ENCODE measurements around the gene NCOR1. TPM values are rescaled to one million over a fixed set of nuclear protein-coding genes. Genes with fewer than 3 reads are reported as not detected.

Gene NCOR1
- polyA plus RNA-seq, 1 of the 3 experiments (the other 2 are of a cell fraction), result 42.1 TPM

- WGBS (ENCODE audit: low lambda C conversion rate), result 81% methylated on average over 5 of the region's 5 CpGs
- Histone ChIP-seq H3K27ac (ENCODE audit: low read depth in 2 of 2, low read length in 1 of 2) (no peak overlapping the region), H3K4me3 (ENCODE audit: low read depth in 2 of 2, low read length in 1 of 2) (no peak overlapping the region), H3K9me3 (peaks cover 5% of the 10 kb centered on the region), H3K36me3 (replicated peaks in 1 of 2; ENCODE audit: control insufficient read depth in 1 of 2, insufficient read depth in 2 of 2, low read length in 1 of 2) (peaks cover 14 to 77% of the 10 kb centered on the region in 2 experiments), H2AFZ (ENCODE audit: low read depth) (no peak overlapping the region), H3K9ac (no peak overlapping the region), H3K79me2 (ENCODE audit: insufficient read depth) (peaks cover 100% of the 10 kb centered on the region), H3K4me1 (ENCODE audit: control insufficient read depth in 1 of 2, insufficient read depth in 2 of 2, low read depth in 1 of 2, low read length in 1 of 2) (peaks cover 0 to 10% of the 10 kb centered on the region in 2 experiments; a peak in 1 of 4 replicates), H3K9me2 (no peaks in the 10 kb centered on the region), H3K27me3 (ENCODE audit: insufficient read depth) (no peaks in the 10 kb centered on the region), H3F3A (replicated peaks; ENCODE audit: insufficient read depth) (peaks cover 28% of the 10 kb centered on the region), H3K4me2 (no peak overlapping the region), H4K20me1 (ENCODE audit: insufficient read depth) (peaks cover 21% of the 10 kb centered on the region)
- no peak for TF ChIP-seq MAX (IDR thresholded peaks at IDR 0.05; ENCODE audit: low read depth)
- no peak for TF ChIP-seq PBX3 (IDR thresholded peaks at IDR 0.05)
- no peak for TF ChIP-seq NFIC (IDR thresholded peaks at IDR 0.05; ENCODE audit: borderline replicate concordance)
- no peak for TF ChIP-seq MXI1 (IDR thresholded peaks at IDR 0.05; ENCODE audit: low read depth, low read length)
- no peak for TF ChIP-seq NRF1 (IDR thresholded peaks at IDR 0.05; ENCODE audit: low read depth, low read length)
- no peak for TF ChIP-seq FOXM1 (IDR thresholded peaks at IDR 0.05; ENCODE audit: low read depth)
- no peak for TF ChIP-seq POLR2AphosphoS5 (IDR thresholded peaks at IDR 0.05; ENCODE audit: low read depth, low read length)
- no peak for TF ChIP-seq EZH2phosphoT487 (IDR thresholded peaks at IDR 0.05; ENCODE audit: borderline replicate concordance, low read depth)
- TF ChIP-seq FOXJ3 (CRISPR knock-in tag; IDR thresholded peaks at IDR 0.05), result no peak
- TF ChIP-seq CHD2 (IDR thresholded peaks at IDR 0.05; ENCODE audit: low read length, partially characterized antibody), result no peak
- POLR2A ChIA-PET, result no interaction called here
- DNase-seq, result no peak
- CTCF ChIA-PET, result no interaction called here
These were observed 27.7 kb downstream of the NCOR1 start for GRCh38 chr17:16187642-16188041.

GRCh38 chr17:16181581-16181980, 33.8 kb downstream of the NCOR1 start:
- Histone ChIP-seq H4K20me1 (ENCODE audit: insufficient read depth) (peaks cover 4% of the 10 kb centered on the region; the same call in 1 of the 2 replicates), H3K27ac (ENCODE audit: low read depth in 2 of 2, low read length in 1 of 2) (no peak overlapping the region), H3K27me3 (ENCODE audit: insufficient read depth) (no peaks in the 10 kb centered on the region), H2AFZ (ENCODE audit: low read depth) (no peak overlapping the region), H3K9ac (no peak overlapping the region), H3K4me2 (no peak overlapping the region), H3F3A (replicated peaks; ENCODE audit: insufficient read depth) (peaks cover 12% of the 10 kb centered on the region), H3K4me3 (ENCODE audit: low read depth in 2 of 2, low read length in 1 of 2) (no peak overlapping the region), H3K4me1 (ENCODE audit: control insufficient read depth in 1 of 2, insufficient read depth in 2 of 2, low read depth in 1 of 2, low read length in 1 of 2) (no peaks in the 10 kb centered on the region), H3K36me3 (replicated peaks in 1 of 2; ENCODE audit: control insufficient read depth in 1 of 2, insufficient read depth in 2 of 2, low read length in 1 of 2) (peaks cover 14 to 66% of the 10 kb centered on the region in 2 experiments), H3K9me2 (no peaks in the 10 kb centered on the region), H3K9me3 (peaks cover 5% of the 10 kb centered on the region), H3K79me2 (ENCODE audit: insufficient read depth) (peaks cover 98% of the 10 kb centered on the region)
- ChIA-PET POLR2A (no interaction called here), CTCF (no interaction called here)
- 98% methylated on average over 1 of the region's 1 CpG for WGBS (ENCODE audit: low lambda C conversion rate)
- no peak for TF ChIP-seq POLR2AphosphoS5 (IDR thresholded peaks at IDR 0.05; ENCODE audit: low read depth, low read length)
- TF ChIP-seq TCF12 (IDR thresholded peaks at IDR 0.05), result no peak
- TF ChIP-seq EZH2phosphoT487 (IDR thresholded peaks at IDR 0.05; ENCODE audit: borderline replicate concordance, low read depth), result no peak
- TF ChIP-seq YY1 (IDR thresholded peaks at IDR 0.05; ENCODE audit: low read depth), result no peak
- TF ChIP-seq TAF1 (IDR thresholded peaks at IDR 0.05; ENCODE audit: borderline replicate concordance, low read depth, low read length), result no peak
- no peak for TF ChIP-seq USF2 (IDR thresholded peaks at IDR 0.05; ENCODE audit: borderline replicate concordance, low read depth, low read length)
- TF ChIP-seq GATA2 (CRISPR knock-in tag; IDR thresholded peaks at IDR 0.05), result no peak
- TF ChIP-seq FOSL2 (IDR thresholded peaks at IDR 0.05; ENCODE audit: borderline replicate concordance, low read depth), result no peak
- TF ChIP-seq ZBTB33 (IDR thresholded peaks at IDR 0.05; ENCODE audit: borderline replicate concordance, low read depth), result no peak
- DNase-seq, result no peak
